CD14-positive monocyte (primary cell): ENCODE data around the gene RGS3. TPM values are rescaled to one million over a fixed set of nuclear protein-coding genes. Genes with fewer than 3 reads are reported as not detected.

ENCODE experiments used
- DNase-seq, 3 donors: peaks; one replicate each; pipeline ENCODE4 v3.0.0-alpha.2; 2011 to 2022
- H2AFZ ChIP-seq: 2 replicates; pipeline ENCODE4 v1.6.0; 2012; ENCODE audit warnings: mild to moderate bottlenecking, low read depth, low read length, inconsistent platforms; ENCODE audit not compliant: insufficient read depth, poor library complexity, severe bottlenecking
- H3K27ac ChIP-seq, 2 donors: 1 replicate in 1 of 2; 2 replicates in 1 of 2; pipeline ENCODE4 v1.5.1; 2012 to 2013; ENCODE audit warnings: low read length in 2 of 2, control low read depth in 1 of 2, inconsistent platforms in 1 of 2, low read depth in 1 of 2, mild to moderate bottlenecking in 1 of 2
- H3K27me3 ChIP-seq, 2 donors: one replicate each; pipeline versions ENCODE4 v1.6.0 to v1.6.1; 2011 to 2013; ENCODE audit warnings: low read length in 2 of 2; ENCODE audit not compliant: control insufficient read depth in 2 of 2, insufficient read depth in 2 of 2
- H3K36me3 ChIP-seq, 2 donors: replicated peaks in 1 of 2; 1 replicate in 1 of 2; 2 replicates in 1 of 2; pipeline versions ENCODE4 v1.5.1 to v1.6.1; 2012 to 2013; ENCODE audit warnings: low read length in 2 of 2, control low read depth in 1 of 2, inconsistent platforms in 1 of 2, mild to moderate bottlenecking in 1 of 2; ENCODE audit not compliant: insufficient read depth in 2 of 2, control insufficient read depth in 1 of 2
- H3K4me1 ChIP-seq, 2 donors: 1 replicate in 1 of 2; 2 replicates in 1 of 2; pipeline versions ENCODE4 v1.5.1 to v1.6.1; 2012 to 2013; ENCODE audit warnings: low read length in 2 of 2, control low read depth in 1 of 2, inconsistent platforms in 1 of 2, mild to moderate bottlenecking in 1 of 2, moderate library complexity in 1 of 2; ENCODE audit not compliant: insufficient read depth in 2 of 2, control insufficient read depth in 1 of 2
- H3K4me2 ChIP-seq: replicated peaks from 2 replicates; pipeline ENCODE3; 2012; ENCODE audit warnings: low read length, moderate library complexity, mild to moderate bottlenecking; ENCODE audit not compliant: poor library complexity, severe bottlenecking; ENCODE audit errors: extremely low read depth
- H3K4me3 ChIP-seq, 3 experiments: fragments of 200-600 bp in 1 of 3; sonication (generic) in 1 of 3; replicated peaks in 1 of 3; 1 replicate in 2 of 3; 2 replicates in 1 of 3; pipeline ENCODE4 v1.5.1; 2011 to 2013; ENCODE audit warnings: low read length in 3 of 3, mild to moderate bottlenecking in 3 of 3, control low read depth in 2 of 3, low read depth in 2 of 3, inconsistent platforms in 1 of 3, moderate library complexity in 1 of 3
- H3K79me2 ChIP-seq: 2 replicates; pipeline ENCODE4 v1.6.0; 2012; ENCODE audit warnings: mild to moderate bottlenecking, control low read depth, inconsistent platforms, low read length, moderate library complexity; ENCODE audit not compliant: insufficient read depth
- H3K9ac ChIP-seq: 2 replicates; pipeline ENCODE4 v1.6.0; 2017; ENCODE audit warnings: low read length, mild to moderate bottlenecking; ENCODE audit not compliant: insufficient read depth, poor library complexity, severe bottlenecking
- H3K9me3 ChIP-seq, 2 donors: replicated peaks in 1 of 2; 1 replicate in 1 of 2; 2 replicates in 1 of 2; pipeline versions ENCODE4 v1.5.1 to v1.6.1; 2012 to 2013; ENCODE audit warnings: low read length in 2 of 2, control low read depth in 1 of 2; ENCODE audit not compliant: control insufficient read depth in 1 of 2, insufficient read depth in 1 of 2
- H4K20me1 ChIP-seq: 2 replicates; pipeline ENCODE4 v1.6.0; 2012; ENCODE audit warnings: mild to moderate bottlenecking, low read length, control low read depth, moderate library complexity; ENCODE audit not compliant: insufficient read depth
- H3K27ac Mint-ChIP-seq, 7 donors: one replicate each; pipeline ENCODE4 v1.8.0; 2020; ENCODE audit warnings: mild to moderate bottlenecking in 7 of 7, mixed read lengths in 7 of 7, moderate library complexity in 6 of 7, inconsistent platforms in 2 of 7
- H3K27me3 Mint-ChIP-seq, 3 donors: one replicate each; pipeline ENCODE4 v1.8.0; 2021 to 2022; ENCODE audit warnings: low read depth in 3 of 3, mild to moderate bottlenecking in 3 of 3, mixed read lengths in 3 of 3, moderate library complexity in 3 of 3, inconsistent platforms in 1 of 3
- H3K36me3 Mint-ChIP-seq, 2 donors: one replicate each; pipeline ENCODE4 v1.8.0; 2020; ENCODE audit warnings: mixed read lengths in 2 of 2, inconsistent platforms in 1 of 2, mild to moderate bottlenecking in 1 of 2
- H3K4me1 Mint-ChIP-seq: one replicate; pipeline ENCODE4 v1.8.0; 2020; ENCODE audit warnings: mild to moderate bottlenecking, mixed read lengths
- H3K4me3 Mint-ChIP-seq, 2 donors: one replicate each; pipeline ENCODE4 v1.8.0; 2020; ENCODE audit warnings: mild to moderate bottlenecking in 2 of 2, mixed read lengths in 2 of 2, moderate library complexity in 1 of 2
- H3K9me3 Mint-ChIP-seq, 7 donors: one replicate each; pipeline ENCODE4 v1.8.0; 2020 to 2022; ENCODE audit warnings: mixed read lengths in 7 of 7, mild to moderate bottlenecking in 6 of 7, moderate library complexity in 6 of 7, inconsistent platforms in 2 of 7
- WGBS: methylation state at CpG from one replicate; pipeline ENCODE4 v1.1.5; 2013; ENCODE audit warnings: missing lambda C conversion rate; ENCODE audit not compliant: insufficient coverage; 5-methylcytosine and 5-hydroxymethylcytosine counted together
- intact Hi-C, 2 donors: fragments of 100-400 bp; cut with micrococcal nuclease; formaldehyde crosslinking; loops; one replicate each; pipeline versions ENCODE4 v1.15.0 to v1.15.1; 2023
- polyA plus RNA-seq, 3 donors: library from polyadenylated mRNA; depleted of rRNA in 1 of 3; unstranded in 2 of 3; stranded (reverse) in 1 of 3; fragments of 300-500 nt in 2 of 3; fragments of >200 nt in 1 of 3; fragmentation: Illumina TruSeq in 2 of 3; gene quantifications; 1 replicate in 2 of 3; 2 replicates in 1 of 3; pipeline ENCODE4 v1.2.3, GENCODE V29; 2012 to 2021
- TF ChIP-seq, protein P1 (sequence below): fragments of 200-600 bp; IDR thresholded peaks from one replicate; pipeline ENCODE4 v1.8.0; 2022; ENCODE audit warnings: antibody characterized with exemption, mild to moderate bottlenecking

The RGS3 gene
- polyA plus RNA-seq, 3 donors: 9.1 to 16.2 (median 15.8) TPM

DNA sequence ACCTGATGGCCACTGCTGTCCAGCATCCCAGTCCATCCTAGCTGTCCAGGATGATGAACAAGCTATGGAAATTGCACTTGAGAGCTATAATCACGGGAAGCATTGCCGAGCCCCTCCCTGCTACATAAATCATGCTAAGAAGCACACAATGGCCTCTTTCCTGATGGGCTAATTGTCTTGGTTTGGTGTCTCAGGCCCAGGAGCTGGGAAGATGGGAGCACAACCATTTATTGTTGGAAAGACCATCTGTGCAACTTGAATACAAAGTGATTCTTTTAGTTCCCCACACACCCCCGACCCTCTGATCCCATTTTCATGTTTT, 80.4 kb downstream of the RGS3 start:
- Mint-ChIP-seq H3K27me3 (peaks cover 0 to 3% (median 0%) of the 10 kb centered on the region in 3 donors), H3K27ac (no peak overlapping the region), H3K4me1 (peaks cover 31% of the 10 kb centered on the region), H3K36me3 (no peaks in the 10 kb centered on the region), H3K9me3 (no peaks in the 10 kb centered on the region), H3K4me3 (no peak overlapping the region)
- Histone ChIP-seq H3K27me3 (no peaks in the 10 kb centered on the region), H3K9ac (no peak overlapping the region), H3K4me1 (peaks cover 17% of the 10 kb centered on the region in 2 donors), H3K36me3 (no peaks in the 10 kb centered on the region), H3K27ac (no peak overlapping the region), H3K4me3 (no peak overlapping the region), H3K9me3 (no peaks in the 10 kb centered on the region), H3K4me2 (no peak overlapping the region), H4K20me1 (no peaks in the 10 kb centered on the region), H2AFZ (no peak overlapping the region), H3K79me2 (no peaks in the 10 kb centered on the region)
- no peak for DNase-seq
- TF ChIP-seq, protein P1, sequence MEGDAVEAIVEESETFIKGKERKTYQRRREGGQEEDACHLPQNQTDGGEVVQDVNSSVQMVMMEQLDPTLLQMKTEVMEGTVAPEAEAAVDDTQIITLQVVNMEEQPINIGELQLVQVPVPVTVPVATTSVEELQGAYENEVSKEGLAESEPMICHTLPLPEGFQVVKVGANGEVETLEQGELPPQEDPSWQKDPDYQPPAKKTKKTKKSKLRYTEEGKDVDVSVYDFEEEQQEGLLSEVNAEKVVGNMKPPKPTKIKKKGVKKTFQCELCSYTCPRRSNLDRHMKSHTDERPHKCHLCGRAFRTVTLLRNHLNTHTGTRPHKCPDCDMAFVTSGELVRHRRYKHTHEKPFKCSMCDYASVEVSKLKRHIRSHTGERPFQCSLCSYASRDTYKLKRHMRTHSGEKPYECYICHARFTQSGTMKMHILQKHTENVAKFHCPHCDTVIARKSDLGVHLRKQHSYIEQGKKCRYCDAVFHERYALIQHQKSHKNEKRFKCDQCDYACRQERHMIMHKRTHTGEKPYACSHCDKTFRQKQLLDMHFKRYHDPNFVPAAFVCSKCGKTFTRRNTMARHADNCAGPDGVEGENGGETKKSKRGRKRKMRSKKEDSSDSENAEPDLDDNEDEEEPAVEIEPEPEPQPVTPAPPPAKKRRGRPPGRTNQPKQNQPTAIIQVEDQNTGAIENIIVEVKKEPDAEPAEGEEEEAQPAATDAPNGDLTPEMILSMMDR: no peak
- intact Hi-C loops: no loop called here
- 100% methylated on average over 2 of the region's 3 CpGs for WGBS

DNA sequence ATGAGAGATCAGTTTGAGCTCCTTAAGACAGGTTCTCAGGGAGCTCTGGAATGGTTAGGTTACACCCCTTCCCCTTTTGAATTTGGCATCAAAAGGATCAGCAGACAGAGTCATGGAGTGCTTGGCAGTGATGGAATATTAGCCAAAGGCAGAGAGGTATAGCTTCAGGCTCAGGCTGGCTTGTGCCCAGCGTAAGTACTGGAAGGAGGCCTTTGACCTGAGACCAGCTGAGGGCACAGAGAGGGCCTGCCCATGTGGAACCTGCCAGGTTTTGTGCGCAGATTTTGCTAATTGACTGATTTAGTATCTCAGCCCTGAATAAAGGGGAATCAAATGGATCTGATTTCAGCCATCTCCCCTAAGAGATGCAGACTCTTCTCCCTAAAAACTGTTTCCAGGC, 81.5 kb downstream of the RGS3 start:
- Mint-ChIP-seq H3K4me1 (peaks cover 35% of the 10 kb centered on the region), H3K27me3 (peaks cover 0 to 3% (median 0%) of the 10 kb centered on the region in 3 donors), H3K9me3 (no peaks in the 10 kb centered on the region), H3K27ac (no peak overlapping the region), H3K4me3 (no peak overlapping the region), H3K36me3 (no peaks in the 10 kb centered on the region)
- TF ChIP-seq, protein P1: no peak
- intact Hi-C loops: loop anchor here in 1 of 2 donors (5.0 kb wide), 1 partner anchor 73 kb away; no protein-coding TSS in a partner anchor
- Histone ChIP-seq H3K9me3 (no peaks in the 10 kb centered on the region), H4K20me1 (no peaks in the 10 kb centered on the region), H3K79me2 (no peaks in the 10 kb centered on the region), H3K27ac (no peak overlapping the region), H3K4me2 (no peak overlapping the region), H2AFZ (no peak overlapping the region), H3K9ac (no peak overlapping the region), H3K36me3 (no peaks in the 10 kb centered on the region), H3K4me1 (peaks cover 19 to 21% of the 10 kb centered on the region in 2 donors), H3K27me3 (no peaks in the 10 kb centered on the region), H3K4me3 (no peak overlapping the region)
- WGBS: 100% methylated on average over 2 of the region's 2 CpGs
- no peak for DNase-seq
